ENCODE results near the gene ELSPBP1.
"Not testable (repeated sequence)": the region's sequence is repeated elsewhere in the genome, so short reads cannot be mapped to it uniquely, and the experiment has no call there.

Gene ELSPBP1

GRCh38 chr19:47994209-47994802, at the start of gene ELSPBP1:
Gene ELSPBP1 (plus strand): TSS chr19:47994632. CDS start chr19:48008668, 14,036 bp downstream.
- DNase-seq = no peak

GRCh38 chr19:47949852-47950521, 44.4 kb upstream of the ELSPBP1 start:
- not testable (repeated sequence) for DNase-seq

- DNase-seq = not testable (repeated sequence)
Measured at GRCh38 chr19:47952132-47952531, 42.3 kb upstream of the ELSPBP1 start.

GRCh38 chr19:47955936-47956335, 38.5 kb upstream of the ELSPBP1 start:
- DNase-seq = not testable (repeated sequence)

GRCh38 chr19:47973529-47973928, 20.9 kb upstream of the ELSPBP1 start:
- no peak for DNase-seq

- DNase-seq = no peak
Measured at GRCh38 chr19:47991191-47991808, 3.1 kb upstream of the ELSPBP1 start.

GRCh38 chr19:47992070-47992469, 2.4 kb upstream of the ELSPBP1 start, which contains the start of gene BSPH1:
Gene BSPH1 (minus strand): TSS chr19:47992170. CDS start chr19:47992081, 89 bp downstream.
- no peak for DNase-seq

- DNase-seq = no peak
Measured at GRCh38 chr19:47996230-47996727, 1.8 kb downstream of the ELSPBP1 start.

- no peak for DNase-seq
Measured at GRCh38 chr19:47998800-47999199, 4.4 kb downstream of the ELSPBP1 start.

GRCh38 chr19:48000846-48001245, 6.4 kb downstream of the ELSPBP1 start:
- DNase-seq = no peak

GRCh38 chr19:48004236-48004635, 9.8 kb downstream of the ELSPBP1 start:
- DNase-seq = no peak

- DNase-seq = no peak
Measured at GRCh38 chr19:48006762-48007161, 12.3 kb downstream of the ELSPBP1 start.

GRCh38 chr19:48010932-48011758, 16.7 kb downstream of the ELSPBP1 start:
- no peak for DNase-seq

- no peak for DNase-seq
Measured at GRCh38 chr19:48020686-48021085, 26.3 kb downstream of the ELSPBP1 start.

- DNase-seq = no peak
Measured at GRCh38 chr19:48023011-48023410, 28.6 kb downstream of the ELSPBP1 start.

- DNase-seq = no peak
Measured at GRCh38 chr19:48023518-48023917, 29.1 kb downstream of the ELSPBP1 start.

- no peak for DNase-seq
Measured at GRCh38 chr19:48025480-48025879, 31.0 kb downstream of the ELSPBP1 start.

- DNase-seq = no peak
Measured at GRCh38 chr19:48029431-48029830, 35.0 kb downstream of the ELSPBP1 start.

- no peak for DNase-seq
Measured at GRCh38 chr19:48030073-48030472, 35.6 kb downstream of the ELSPBP1 start.

GRCh38 chr19:48033604-48034003, 39.2 kb downstream of the ELSPBP1 start:
- DNase-seq = no peak

GRCh38 chr19:48036765-48037164, 42.3 kb downstream of the ELSPBP1 start:
- no peak for DNase-seq

GRCh38 chr19:48041877-48042580, 47.6 kb downstream of the ELSPBP1 start:
- DNase-seq = no peak
